Liver (tissue), 9 donors: ENCODE results near the gene KCNJ14. TPM values are rescaled to one million over a fixed set of nuclear protein-coding genes. Genes with fewer than 3 reads are reported as not detected.

Experiments used
- DNase-seq: peaks from one replicate; pipeline ENCODE4 v3.0.0-alpha.2; 2017; ENCODE audit warnings: low spot score
- H3K27ac ChIP-seq, 2 donors: one replicate each; pipeline ENCODE4 v1.7.0; 2013; ENCODE audit warnings: inconsistent platforms in 2 of 2, low read length in 2 of 2, control low read depth in 1 of 2, low read depth in 1 of 2, mild to moderate bottlenecking in 1 of 2
- H3K27me3 ChIP-seq, 4 donors: one replicate each; pipeline versions ENCODE4 v1.6.1 to v1.7.0; 2013; ENCODE audit warnings: low read length in 3 of 4, inconsistent platforms in 1 of 4, mild to moderate bottlenecking in 1 of 4, moderate library complexity in 1 of 4; ENCODE audit not compliant: control insufficient read depth in 4 of 4, insufficient read depth in 4 of 4
- H3K36me3 ChIP-seq, 4 donors: one replicate each; pipeline versions ENCODE4 v1.6.1 to v1.7.0; 2013; ENCODE audit warnings: low read length in 3 of 4, mild to moderate bottlenecking in 3 of 4, low read depth in 1 of 4, moderate library complexity in 1 of 4; ENCODE audit not compliant: control insufficient read depth in 4 of 4, insufficient read depth in 3 of 4
- H3K4me1 ChIP-seq, 4 donors: one replicate each; pipeline versions ENCODE4 v1.6.1 to v1.7.0; 2013; ENCODE audit warnings: low read length in 3 of 4, mild to moderate bottlenecking in 3 of 4, moderate library complexity in 1 of 4; ENCODE audit not compliant: control insufficient read depth in 4 of 4, insufficient read depth in 4 of 4
- H3K4me3 ChIP-seq, 3 donors: one replicate each; pipeline versions ENCODE4 v1.6.1 to v1.7.0; 2013; ENCODE audit warnings: low read length in 3 of 3, control low read depth in 1 of 3, low read depth in 1 of 3, mild to moderate bottlenecking in 1 of 3
- H3K9ac ChIP-seq, 2 donors: one replicate each; pipeline ENCODE4 v1.7.0; 2013; ENCODE audit warnings: low read length in 2 of 2, mild to moderate bottlenecking in 2 of 2, moderate library complexity in 2 of 2, control low read depth in 1 of 2, low read depth in 1 of 2
- H3K9me3 ChIP-seq, 4 donors: one replicate each; pipeline versions ENCODE4 v1.6.1 to v1.7.0; 2013; ENCODE audit warnings: low read length in 3 of 4; ENCODE audit not compliant: control insufficient read depth in 4 of 4
- FOXA1 ChIP-seq: IDR thresholded peaks from 2 replicates; pipeline ENCODE4 v1.6.1; 2016; ENCODE audit warnings: antibody characterized with exemption
- FOXA2 ChIP-seq: IDR thresholded peaks from 2 replicates; pipeline ENCODE4 v1.6.1; 2016; ENCODE audit warnings: antibody characterized with exemption
- GABPA ChIP-seq, 2 donors: IDR thresholded peaks in 1 of 2; conservative IDR thresholded peaks in 1 of 2; 2 replicates each; pipeline ENCODE4 v1.6.1; 2016; ENCODE audit warnings: antibody characterized with exemption in 2 of 2, mild to moderate bottlenecking in 1 of 2, moderate library complexity in 1 of 2
- HNF4A ChIP-seq, 2 donors: conservative IDR thresholded peaks; 2 replicates each; pipeline ENCODE4 v1.6.1; 2016; ENCODE audit warnings: antibody characterized with exemption in 2 of 2, mild to moderate bottlenecking in 2 of 2
- HNF4G ChIP-seq: IDR thresholded peaks from 2 replicates; pipeline ENCODE4 v1.6.1; 2016; ENCODE audit warnings: antibody characterized with exemption
- JUND ChIP-seq, 2 donors: IDR thresholded peaks; 2 replicates each; pipeline ENCODE4 v1.6.1; 2016; ENCODE audit warnings: antibody characterized with exemption in 2 of 2
- NR2F2 ChIP-seq: IDR thresholded peaks from 2 replicates; pipeline ENCODE4 v1.6.1; 2016; ENCODE audit warnings: antibody characterized with exemption
- RXRA ChIP-seq, 2 donors: IDR thresholded peaks; 2 replicates each; pipeline ENCODE4 v1.6.1; 2017 to 2018; ENCODE audit warnings: antibody characterized with exemption in 2 of 2, mild to moderate bottlenecking in 1 of 2
- SP1 ChIP-seq: IDR thresholded peaks from 2 replicates; pipeline ENCODE4 v1.6.1; 2018; ENCODE audit warnings: antibody characterized with exemption, mild to moderate bottlenecking
- YY1 ChIP-seq: IDR thresholded peaks from 2 replicates; pipeline ENCODE4 v1.6.1; 2016; ENCODE audit warnings: antibody characterized with exemption, mild to moderate bottlenecking
- WGBS: extraction: QIAGEN DNeasy Blood & Tissue Kit; methylation state at CpG from one replicate; pipeline ENCODE4 v1.1.7; 2013; 5-methylcytosine and 5-hydroxymethylcytosine counted together
- polyA plus RNA-seq, 2 donors: library from polyadenylated mRNA; stranded (reverse) in 1 of 2; unstranded in 1 of 2; fragments of 200-250 nt in 1 of 2; fragments of >200 nt in 1 of 2; fragmentation: Nextera tagmentation in 1 of 2; extraction: Ambion mirVana in 1 of 2; gene quantifications; one replicate each; pipeline versions ENCODE4 v1.2.1 to v1.2.3, GENCODE V29; 2013 to 2015
- total RNA-seq, 2 donors: library from RNA; depleted of rRNA; stranded (reverse); fragments of >200 nt; gene quantifications; one replicate each; pipeline ENCODE4 v1.2.3, GENCODE V29; 2014
- TF ChIP-seq, protein P1 (sequence below): fragments of 150-350 bp; IDR thresholded peaks from 2 replicates; pipeline ENCODE4 v1.5.1; 2017; ENCODE audit warnings: improper control_type of control experiment, low read depth, low read length; ENCODE audit not compliant: missing input control
- TF ChIP-seq, protein P2 (sequence below): IDR thresholded peaks from 2 replicates; pipeline ENCODE4 v1.6.1; 2016; ENCODE audit warnings: antibody characterized with exemption, mild to moderate bottlenecking
- TF ChIP-seq, protein P3 (sequence below): IDR thresholded peaks from 2 replicates; pipeline ENCODE4 v1.6.1; 2016; ENCODE audit warnings: antibody characterized with exemption
- TF ChIP-seq, protein P4 (sequence below): IDR thresholded peaks from 2 replicates; pipeline ENCODE4 v1.6.1; 2016; ENCODE audit warnings: antibody characterized with exemption
- donor health status: healthy.
- donor health status: healthy.
- donor health status: healthy.
- donor health status: healthy.
- donor health status: healthy.

Gene KCNJ14
- total and polyA plus RNA-seq, 4 donors, result 0.06 to 0.92 (median 0.17) TPM

DNA sequence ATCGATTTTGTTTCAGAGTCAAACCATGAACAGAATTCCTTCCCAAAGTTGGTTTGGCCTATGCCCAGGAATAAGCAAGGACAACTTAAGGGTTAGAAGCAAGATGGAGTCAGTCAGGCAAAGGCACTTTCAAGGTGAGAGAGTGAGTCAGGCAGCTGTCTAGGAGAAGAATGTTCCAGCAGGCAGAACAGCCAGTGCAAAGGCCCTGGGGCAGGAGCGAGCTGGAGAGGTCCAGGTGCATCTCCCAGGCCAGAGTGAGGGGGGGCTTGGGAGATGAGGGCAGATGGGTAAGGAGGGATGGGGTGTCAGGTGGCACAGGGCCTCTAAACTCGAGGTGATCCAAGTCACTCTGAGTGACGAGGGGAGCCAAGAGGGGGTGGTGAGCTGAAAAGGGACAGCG is 18.8 kb upstream of the KCNJ14 start:
- H3K27ac ChIP-seq, result no peak overlapping the region
- no peak for DNase-seq

DNA sequence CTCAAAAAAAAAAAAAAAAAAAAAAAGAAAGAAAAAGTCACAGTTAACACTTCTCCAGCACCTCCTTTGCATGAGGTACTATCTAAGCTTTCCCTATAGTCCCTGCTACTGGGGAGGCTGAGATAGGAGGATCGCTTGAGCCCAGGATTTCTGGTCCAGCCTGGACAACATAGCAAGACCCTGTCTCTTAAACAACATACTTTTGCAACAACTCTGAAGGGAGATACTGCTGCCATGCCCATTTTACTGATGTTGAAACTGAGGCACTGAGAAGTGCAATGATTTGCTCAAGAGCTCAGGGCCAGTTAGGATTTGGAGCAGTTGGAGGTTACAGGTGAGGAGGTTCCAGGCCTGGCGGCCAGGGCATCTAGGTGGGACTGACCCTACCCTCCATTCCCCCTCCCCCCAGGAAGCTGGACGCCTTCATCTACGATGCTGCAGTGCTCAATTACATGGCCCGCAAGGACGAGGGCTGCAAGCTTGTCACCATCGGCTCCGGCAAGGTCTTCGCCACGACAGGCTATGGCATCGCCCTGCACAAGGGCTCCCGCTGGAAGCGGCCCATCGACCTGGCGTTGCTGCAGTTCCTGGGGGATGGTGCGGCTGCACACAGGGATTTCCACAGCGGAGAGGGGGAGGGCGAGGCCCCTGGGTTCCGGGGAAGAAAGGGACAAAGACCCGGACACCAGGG is 13.9 kb upstream of the KCNJ14 start:
- no peak for DNase-seq
- H3K9ac ChIP-seq, result no peak overlapping the region

More for the DNA sequence above, 18.8 kb upstream of the KCNJ14 start:
- WGBS, result 85% methylated on average over 5 of the region's 5 CpGs
- TF ChIP-seq HNF4G, result no peak
- TF ChIP-seq, protein P1, sequence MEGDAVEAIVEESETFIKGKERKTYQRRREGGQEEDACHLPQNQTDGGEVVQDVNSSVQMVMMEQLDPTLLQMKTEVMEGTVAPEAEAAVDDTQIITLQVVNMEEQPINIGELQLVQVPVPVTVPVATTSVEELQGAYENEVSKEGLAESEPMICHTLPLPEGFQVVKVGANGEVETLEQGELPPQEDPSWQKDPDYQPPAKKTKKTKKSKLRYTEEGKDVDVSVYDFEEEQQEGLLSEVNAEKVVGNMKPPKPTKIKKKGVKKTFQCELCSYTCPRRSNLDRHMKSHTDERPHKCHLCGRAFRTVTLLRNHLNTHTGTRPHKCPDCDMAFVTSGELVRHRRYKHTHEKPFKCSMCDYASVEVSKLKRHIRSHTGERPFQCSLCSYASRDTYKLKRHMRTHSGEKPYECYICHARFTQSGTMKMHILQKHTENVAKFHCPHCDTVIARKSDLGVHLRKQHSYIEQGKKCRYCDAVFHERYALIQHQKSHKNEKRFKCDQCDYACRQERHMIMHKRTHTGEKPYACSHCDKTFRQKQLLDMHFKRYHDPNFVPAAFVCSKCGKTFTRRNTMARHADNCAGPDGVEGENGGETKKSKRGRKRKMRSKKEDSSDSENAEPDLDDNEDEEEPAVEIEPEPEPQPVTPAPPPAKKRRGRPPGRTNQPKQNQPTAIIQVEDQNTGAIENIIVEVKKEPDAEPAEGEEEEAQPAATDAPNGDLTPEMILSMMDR, result no peak
- no peak for TF ChIP-seq GABPA (IDR thresholded peaks at IDR 0.05 in 1 of 2, conservative IDR thresholded peaks at IDR 0.05 in 1 of 2)
- no peak for TF ChIP-seq JUND (IDR thresholded peaks at IDR 0.05)
- no peak for TF ChIP-seq YY1
- no peak for TF ChIP-seq NR2F2
- TF ChIP-seq, protein P2, sequence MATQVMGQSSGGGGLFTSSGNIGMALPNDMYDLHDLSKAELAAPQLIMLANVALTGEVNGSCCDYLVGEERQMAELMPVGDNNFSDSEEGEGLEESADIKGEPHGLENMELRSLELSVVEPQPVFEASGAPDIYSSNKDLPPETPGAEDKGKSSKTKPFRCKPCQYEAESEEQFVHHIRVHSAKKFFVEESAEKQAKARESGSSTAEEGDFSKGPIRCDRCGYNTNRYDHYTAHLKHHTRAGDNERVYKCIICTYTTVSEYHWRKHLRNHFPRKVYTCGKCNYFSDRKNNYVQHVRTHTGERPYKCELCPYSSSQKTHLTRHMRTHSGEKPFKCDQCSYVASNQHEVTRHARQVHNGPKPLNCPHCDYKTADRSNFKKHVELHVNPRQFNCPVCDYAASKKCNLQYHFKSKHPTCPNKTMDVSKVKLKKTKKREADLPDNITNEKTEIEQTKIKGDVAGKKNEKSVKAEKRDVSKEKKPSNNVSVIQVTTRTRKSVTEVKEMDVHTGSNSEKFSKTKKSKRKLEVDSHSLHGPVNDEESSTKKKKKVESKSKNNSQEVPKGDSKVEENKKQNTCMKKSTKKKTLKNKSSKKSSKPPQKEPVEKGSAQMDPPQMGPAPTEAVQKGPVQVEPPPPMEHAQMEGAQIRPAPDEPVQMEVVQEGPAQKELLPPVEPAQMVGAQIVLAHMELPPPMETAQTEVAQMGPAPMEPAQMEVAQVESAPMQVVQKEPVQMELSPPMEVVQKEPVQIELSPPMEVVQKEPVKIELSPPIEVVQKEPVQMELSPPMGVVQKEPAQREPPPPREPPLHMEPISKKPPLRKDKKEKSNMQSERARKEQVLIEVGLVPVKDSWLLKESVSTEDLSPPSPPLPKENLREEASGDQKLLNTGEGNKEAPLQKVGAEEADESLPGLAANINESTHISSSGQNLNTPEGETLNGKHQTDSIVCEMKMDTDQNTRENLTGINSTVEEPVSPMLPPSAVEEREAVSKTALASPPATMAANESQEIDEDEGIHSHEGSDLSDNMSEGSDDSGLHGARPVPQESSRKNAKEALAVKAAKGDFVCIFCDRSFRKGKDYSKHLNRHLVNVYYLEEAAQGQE, result no peak
- no peak for TF ChIP-seq FOXA2
- TF ChIP-seq FOXA1, result no peak
- TF ChIP-seq, protein P3, sequence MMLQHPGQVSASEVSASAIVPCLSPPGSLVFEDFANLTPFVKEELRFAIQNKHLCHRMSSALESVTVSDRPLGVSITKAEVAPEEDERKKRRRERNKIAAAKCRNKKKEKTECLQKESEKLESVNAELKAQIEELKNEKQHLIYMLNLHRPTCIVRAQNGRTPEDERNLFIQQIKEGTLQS, result no peak
- no peak for TF ChIP-seq HNF4A (conservative IDR thresholded peaks at IDR 0.05)
- TF ChIP-seq RXRA (IDR thresholded peaks at IDR 0.05), result no peak
- TF ChIP-seq, protein P4, sequence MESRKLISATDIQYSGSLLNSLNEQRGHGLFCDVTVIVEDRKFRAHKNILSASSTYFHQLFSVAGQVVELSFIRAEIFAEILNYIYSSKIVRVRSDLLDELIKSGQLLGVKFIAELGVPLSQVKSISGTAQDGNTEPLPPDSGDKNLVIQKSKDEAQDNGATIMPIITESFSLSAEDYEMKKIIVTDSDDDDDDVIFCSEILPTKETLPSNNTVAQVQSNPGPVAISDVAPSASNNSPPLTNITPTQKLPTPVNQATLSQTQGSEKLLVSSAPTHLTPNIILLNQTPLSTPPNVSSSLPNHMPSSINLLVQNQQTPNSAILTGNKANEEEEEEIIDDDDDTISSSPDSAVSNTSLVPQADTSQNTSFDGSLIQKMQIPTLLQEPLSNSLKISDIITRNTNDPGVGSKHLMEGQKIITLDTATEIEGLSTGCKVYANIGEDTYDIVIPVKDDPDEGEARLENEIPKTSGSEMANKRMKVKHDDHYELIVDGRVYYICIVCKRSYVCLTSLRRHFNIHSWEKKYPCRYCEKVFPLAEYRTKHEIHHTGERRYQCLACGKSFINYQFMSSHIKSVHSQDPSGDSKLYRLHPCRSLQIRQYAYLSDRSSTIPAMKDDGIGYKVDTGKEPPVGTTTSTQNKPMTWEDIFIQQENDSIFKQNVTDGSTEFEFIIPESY, result no peak
- no peak overlapping the region for H3K9ac ChIP-seq
- no peak overlapping the region for H3K4me3 ChIP-seq
- H3K9me3 ChIP-seq, result no peaks in the 10 kb centered on the region
- no peaks in the 10 kb centered on the region for H3K4me1 ChIP-seq
- H3K27me3 ChIP-seq, result no peaks in the 10 kb centered on the region
- H3K36me3 ChIP-seq, result no peaks in the 10 kb centered on the region

More for the DNA sequence above, 13.9 kb upstream of the KCNJ14 start:
- TF ChIP-seq SP1 (no peak), NR2F2 (no peak), RXRA (IDR thresholded peaks at IDR 0.05) (no peak)
- TF ChIP-seq, protein P4, result no peak
- no peaks in the 10 kb centered on the region for H3K27me3 ChIP-seq
- 94% methylated on average over 20 of the region's 20 CpGs for WGBS
- H3K36me3 ChIP-seq, result no peaks in the 10 kb centered on the region
- no peak overlapping the region for H3K4me3 ChIP-seq
- no peaks in the 10 kb centered on the region for H3K9me3 ChIP-seq
- H3K4me1 ChIP-seq, result peaks cover 2 to 21% (median 12%) of the 10 kb centered on the region in 4 donors
- no peak overlapping the region for H3K27ac ChIP-seq
